HS-27A (cell line): ENCODE results near the gene SLAMF9.

Source experiments
- DNase-seq: peaks from one replicate; pipeline ENCODE4 v3.0.0-alpha.2; 2012; ENCODE audit warnings: low read depth, missing footprints

The SLAMF9 gene

GRCh38 chr1:159932296-159933285, 21.4 kb downstream of the SLAMF9 start:
- no peak for DNase-seq

- DNase-seq, result no peak
Measured at GRCh38 chr1:159931795-159932173, 22.3 kb downstream of the SLAMF9 start.

- no peak for DNase-seq
Measured at GRCh38 chr1:159931101-159931794, 22.8 kb downstream of the SLAMF9 start.

DNA sequence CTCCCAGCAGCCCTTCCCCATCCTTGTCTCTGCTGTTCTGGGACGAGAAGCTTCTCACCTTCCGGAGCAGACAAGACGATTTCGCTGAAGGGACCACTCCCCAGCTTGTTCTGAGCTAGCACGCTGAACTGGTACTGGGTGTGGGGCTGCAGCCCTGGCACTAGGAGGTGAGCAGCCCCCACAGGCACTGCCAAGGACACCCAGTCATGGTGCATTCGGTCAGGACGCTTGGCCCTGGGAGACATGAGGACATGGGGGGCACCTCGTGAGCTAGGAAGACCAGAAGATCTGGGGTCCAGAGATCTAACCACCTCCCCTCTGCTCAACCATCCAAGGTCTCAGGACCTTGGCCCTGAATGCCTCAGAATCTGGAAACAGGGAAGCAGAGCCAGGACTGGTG, 23.4 kb downstream of the SLAMF9 start:
- no peak for DNase-seq

DNA sequence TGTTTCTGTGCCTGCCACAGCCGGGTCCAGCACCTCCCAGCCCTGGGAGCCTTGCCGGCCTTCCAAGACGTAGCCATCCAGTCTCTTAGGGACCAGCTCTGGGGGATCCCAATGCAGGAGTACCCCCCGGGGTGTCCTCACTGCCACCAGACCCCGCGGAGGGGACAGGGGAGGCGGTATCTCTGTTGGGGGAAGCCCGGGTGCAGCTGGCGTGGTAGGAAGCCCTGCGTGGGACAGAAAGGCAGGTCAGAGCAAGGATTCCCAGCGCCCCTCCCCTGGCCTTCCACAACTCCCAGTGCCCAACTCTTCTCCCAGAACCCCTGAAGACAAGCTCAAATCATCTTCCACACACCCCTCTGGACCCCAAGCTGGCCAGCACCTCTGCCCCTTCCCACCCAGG, 23.8 kb downstream of the SLAMF9 start:
- DNase-seq, result no peak

DNA sequence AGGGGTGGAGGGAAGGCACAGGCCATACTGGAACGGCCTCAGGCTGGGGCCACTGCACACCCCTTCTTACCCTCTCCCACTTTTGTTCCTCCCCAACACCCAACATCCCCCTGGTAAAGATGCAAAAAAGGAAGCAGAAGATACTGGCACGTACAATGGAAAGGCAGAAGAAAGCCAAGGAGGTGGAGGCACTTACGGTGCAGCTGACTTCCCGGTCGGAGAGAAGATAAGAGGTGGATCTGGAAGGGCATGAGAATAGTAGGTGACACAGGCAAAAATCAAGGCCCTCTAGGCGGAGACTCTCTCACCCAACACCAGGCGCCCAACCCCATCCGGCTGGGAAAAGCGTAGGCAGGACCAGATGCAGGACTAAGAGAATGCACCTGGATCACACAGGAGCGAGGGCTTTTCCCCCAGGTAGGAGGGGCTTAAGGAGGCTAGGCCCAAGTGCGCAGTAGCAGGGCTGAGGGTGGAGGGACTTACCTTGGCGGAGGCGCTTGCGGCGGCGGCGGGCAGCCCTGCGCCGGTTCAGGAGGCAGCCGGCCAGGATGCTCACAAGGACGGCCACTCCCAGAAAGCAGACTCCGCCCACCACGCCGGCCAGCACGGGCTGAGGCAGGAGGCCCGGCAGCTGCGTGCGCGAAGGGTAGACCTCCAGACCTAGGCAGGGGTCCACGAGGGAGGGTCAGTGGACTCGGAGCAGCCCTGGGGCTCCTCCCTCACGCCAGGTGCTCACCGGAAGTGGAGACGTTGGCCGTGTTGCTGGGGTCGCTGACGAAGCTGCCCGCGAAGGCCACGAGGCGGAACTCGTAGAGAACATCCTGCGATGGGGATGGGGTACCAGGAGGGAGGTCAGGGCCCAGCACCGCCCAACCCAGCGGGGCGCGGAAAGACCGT, 24.6 kb downstream of the SLAMF9 start:
- DNase-seq, result no peak

- no peak for DNase-seq
Measured at GRCh38 chr1:159928491-159929050, 25.5 kb downstream of the SLAMF9 start.

DNA sequence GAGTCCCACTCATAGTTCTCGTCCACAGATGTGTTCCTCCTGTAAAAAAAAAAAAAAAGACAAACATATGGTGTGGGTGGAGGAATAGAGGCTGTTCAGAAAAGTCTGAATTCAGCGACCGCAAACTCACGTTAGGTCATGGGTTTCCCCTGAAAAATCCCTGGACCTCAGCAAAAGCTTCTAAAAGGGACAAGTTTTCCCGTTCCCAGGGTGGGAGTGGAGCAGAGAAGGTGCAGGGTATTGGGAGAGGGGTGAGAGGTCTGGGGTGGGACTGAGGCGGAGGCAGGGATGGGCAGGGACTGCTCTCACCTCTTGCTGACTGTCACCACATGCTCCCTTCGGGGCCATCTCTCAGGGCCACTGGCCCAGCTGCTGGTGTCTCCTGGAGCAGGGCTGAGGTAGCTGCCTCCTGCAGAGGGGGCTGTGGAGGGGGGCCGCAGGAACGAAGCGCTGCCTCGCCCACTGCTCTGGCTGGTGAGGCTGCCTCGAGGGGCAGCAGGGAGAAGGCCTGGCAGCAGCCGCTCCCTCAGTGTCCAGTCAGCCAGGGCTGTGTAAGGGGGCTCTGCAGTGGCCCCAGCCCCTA, 26.1 kb downstream of the SLAMF9 start:
- no peak for DNase-seq

DNA sequence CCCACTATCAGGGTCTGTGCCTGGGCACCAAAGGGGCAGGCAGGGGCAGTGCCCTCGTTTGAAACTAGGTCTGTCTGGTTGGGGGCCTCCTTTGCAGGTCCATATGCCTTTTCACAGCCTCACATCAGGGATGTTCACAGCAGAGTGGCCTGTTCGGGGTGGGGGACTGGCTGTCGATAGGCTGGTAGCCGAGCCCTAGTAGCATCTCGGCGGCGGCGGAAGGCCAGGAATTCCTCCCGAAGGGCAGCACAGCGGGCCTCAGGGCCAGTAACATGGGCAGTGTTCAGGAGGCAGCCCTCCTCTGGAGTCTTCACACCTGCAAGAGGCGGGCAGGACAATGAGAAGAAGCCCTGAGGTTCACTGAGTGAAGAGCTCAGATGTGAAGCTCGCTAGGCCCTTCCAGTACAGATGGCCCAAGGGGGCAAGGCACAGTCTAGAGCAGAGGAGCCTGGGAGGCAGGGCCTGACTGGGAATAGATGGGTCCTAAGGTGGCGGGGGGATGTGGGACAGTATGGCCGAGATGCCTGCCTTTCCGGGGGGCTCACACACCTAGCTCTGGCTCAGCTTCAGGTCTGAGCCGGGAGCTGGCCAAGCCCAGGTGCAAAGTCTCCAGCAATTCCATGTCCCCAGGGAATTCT, 26.7 kb downstream of the SLAMF9 start:
- DNase-seq, result no peak

- no peak for DNase-seq
Measured at GRCh38 chr1:159925719-159926078, 28.3 kb downstream of the SLAMF9 start.

DNA sequence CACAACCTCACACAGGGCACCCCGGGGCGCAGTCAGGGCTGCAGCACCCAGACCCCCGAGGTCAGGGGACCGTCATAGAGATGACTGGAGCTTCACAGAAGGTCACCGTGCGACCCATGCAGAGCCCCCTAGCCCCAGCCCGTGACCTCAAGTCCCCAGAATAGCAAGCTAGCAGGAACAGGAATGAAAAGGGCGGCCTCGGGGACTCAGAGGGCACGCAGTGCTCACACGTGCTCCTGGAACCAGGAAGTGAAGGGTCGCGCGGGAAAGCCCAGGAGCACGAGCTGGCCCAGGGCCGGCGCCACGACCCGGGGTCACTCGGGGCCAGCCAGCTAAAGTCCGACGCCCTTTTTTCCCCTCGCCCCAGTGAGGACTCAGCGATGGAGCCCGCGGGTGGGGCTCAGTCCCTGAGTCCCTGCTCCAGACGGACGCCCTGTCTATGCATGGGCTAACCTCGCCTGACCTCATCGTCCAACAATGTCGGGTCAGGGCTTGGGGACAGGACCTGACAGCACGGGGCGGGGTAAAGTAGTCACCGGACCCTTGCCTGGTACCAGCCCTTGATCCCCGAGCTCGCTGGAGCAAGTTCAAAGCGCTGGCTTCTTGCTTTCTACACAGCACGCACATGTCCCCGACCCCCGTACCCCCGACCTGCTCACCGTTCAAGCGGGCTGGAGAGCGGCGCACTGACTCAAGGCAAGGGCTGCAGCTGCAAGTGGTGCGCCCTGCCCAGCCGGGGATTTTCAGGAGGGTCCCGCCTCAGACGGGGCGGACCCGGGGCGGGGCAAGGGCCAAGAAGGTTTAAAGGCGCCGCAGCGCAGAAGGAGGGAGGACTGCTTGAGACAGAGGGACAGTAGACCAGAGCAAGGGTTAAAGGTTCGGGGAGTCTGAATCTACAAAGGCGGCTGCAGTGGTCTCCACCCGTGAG, 29.0 kb downstream of the SLAMF9 start, which contains the start of gene TAGLN2:
TSS of gene TAGLN2 (minus strand) at position 717 of the 928 bp plus-strand sequence. CDS start 4,998 bp downstream, outside the sequence.
- peak; percentile 77 for DNase-seq

GRCh38 chr1:159924025-159924790, 29.8 kb downstream of the SLAMF9 start:
- DNase-seq, result peak; percentile 64

DNA sequence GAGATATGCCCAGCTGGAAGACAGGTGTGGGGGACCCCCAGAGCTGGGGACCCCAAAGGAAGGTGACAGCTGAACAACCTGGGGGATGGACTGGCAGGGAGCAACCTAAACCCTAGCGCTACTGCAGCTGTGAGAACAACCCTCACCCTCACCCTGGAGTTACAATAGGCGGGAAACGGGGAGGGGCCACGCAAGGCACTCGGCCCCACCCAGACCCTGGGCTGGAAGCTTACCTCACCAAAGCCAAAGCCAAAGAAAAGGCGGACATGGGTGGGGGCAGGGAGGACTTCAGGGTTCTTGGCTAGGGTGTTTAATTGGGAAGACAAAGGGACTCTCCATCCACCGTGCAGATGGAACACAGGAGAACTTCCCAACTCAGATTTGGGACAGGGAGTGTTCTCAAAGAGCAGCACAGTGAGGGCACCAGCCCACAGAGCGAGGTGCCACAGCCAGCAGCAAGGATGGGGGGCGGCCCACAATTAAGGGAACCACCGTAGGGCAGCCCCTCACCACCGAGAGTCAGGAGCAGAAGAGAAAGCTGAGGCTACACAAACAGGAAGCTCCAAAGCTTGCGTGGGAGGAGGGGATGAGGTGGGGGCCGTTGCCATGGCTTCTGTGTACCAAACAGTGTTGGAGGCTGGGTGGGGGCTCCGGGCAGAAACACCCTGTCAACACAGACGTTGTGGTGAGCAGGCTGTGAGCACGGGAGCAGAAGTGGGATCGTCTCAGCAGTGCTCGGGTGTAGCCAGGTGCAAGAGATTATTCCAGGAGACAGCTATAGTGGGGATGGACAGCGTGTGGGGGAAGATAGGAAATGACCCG, 30.6 kb downstream of the SLAMF9 start:
- peak; percentile 68 for DNase-seq

DNA sequence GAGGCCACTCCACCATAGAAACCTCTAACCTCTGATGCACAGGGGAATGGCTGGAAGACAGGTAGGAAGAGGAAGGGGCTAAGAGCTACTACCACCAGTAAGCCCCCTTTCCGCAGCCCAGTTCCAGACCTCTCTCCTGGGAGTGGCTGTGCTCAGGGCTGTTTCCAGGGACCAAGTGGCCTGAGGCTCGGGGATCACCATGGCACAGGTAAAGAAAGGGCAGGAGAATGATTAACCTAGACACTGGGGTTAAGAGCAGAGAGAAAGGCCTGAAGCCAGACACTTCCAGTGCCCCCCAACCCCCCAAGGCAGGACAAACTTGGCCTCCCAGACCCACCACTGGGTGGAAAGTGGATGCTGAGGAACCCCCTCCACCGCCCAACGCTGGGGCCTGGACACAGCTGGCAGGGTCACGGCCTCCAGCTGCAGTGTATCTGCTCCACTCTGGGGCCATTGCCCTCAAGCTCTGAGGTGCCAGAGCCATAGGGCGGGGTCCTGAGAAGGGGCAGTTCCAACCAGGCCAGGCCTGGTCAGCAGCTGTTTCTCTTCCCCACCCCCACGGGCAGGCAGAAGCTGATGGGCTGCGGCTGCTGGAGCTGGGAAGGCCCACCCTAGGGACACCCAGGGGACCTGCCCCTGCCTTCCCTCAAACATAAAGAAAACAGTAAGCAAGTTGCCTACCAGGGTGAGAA, 31.4 kb downstream of the SLAMF9 start:
- DNase-seq, result no peak

DNA sequence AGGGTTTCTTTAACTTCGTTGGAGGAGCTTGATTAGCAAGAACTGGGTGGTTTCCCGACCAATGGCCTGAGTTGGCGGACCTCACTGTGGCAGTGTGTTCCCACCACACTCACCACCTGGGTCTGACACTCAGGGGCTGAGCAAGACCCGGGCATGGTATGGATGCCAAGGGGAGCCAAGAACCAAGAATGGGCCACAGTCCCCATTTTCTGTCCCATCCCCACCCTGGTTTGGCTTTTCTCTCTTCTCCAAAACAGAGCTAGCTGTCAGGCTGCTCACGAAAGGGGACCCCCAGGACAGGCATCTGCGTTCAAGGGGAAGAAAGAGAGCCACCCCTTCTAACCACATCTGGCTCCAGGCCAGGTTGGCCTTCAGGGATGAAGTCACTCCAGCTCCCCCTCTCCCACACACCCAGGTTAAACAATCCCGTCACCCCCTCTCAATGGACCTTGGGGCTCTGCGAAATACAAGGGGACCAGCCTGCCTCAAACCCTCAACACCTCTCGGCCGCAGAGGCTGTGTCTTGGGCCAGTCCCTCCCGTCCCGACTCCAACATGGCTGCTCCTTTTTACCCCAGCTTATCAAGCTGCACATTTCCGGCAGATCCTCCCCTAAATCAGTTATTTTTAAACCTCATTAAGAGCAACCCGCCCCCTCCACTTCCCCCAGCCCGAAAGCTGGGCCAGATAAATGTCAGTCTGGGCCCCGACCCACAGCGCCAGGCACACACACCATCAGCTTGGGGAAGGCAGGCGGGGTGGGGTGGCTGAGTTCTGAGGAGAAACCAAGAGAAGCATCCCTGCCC, 32.1 kb downstream of the SLAMF9 start:
- no peak for DNase-seq

- DNase-seq, result no peak
Measured at GRCh38 chr1:159921251-159921650, 32.8 kb downstream of the SLAMF9 start.

- no peak for DNase-seq
Measured at GRCh38 chr1:159920651-159921050, 33.4 kb downstream of the SLAMF9 start.
